ENCODE measurements around the gene PARL. TPM values are rescaled to one million over a fixed set of nuclear protein-coding genes. Genes with fewer than 3 reads are reported as not detected.

Gene PARL
- total and polyA plus RNA-seq, 10 of the 15 experiments (the other 5 are each of a cell fraction or from before 2014, with no cell fraction given), result 49.7 to 113 (median 77.2) TPM

DNA sequence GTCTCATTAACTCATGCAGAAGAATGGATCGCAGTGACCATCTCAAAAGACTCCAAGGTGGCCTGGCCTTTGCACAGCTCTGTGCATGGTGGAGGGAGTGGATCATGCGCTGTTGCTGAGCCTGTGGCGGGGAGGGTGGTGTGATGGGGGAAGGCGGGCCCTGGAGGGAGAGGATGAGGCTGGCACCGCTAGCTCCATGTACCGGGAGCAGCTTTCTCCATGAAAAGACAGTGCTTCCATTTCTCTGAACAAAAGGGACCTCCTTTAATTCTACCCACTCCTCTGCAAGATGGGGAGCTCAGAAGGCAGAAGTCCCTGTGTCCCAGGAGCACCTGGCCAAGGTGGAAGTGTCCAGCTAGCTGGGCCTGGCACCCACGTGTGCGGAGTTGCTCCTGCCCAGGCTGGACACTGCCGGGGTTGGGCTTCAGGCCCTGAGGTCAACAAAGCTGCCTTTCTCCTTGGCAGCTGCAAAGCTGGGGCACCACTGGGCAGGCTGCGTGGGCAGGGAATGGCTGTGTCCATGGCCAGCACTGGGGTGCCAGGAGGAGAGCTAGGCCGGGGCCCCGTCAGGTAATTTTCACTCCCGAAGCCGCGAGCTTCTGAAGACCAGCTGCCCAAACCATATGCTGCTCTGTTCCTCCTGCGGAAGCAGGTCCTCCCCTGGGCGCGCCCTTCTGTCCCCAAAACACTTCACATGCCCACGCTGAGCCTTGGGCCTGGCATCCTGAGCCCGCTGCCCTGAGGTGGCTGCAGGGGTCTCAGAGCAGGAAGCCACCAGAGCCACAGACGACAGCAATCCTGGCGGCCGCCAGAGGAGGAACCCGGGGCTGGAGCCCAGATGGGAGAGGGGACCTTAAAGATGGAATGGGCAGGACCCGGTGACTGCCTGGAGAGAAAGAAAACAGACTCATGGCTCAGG is 65.7 kb downstream of the PARL start:
- H3K27me3 ChIP-seq (replicated peaks in 1 of 2; ENCODE audit: control insufficient read depth in 2 of 2, insufficient read depth in 2 of 2, low read length in 1 of 2), result no peaks in the 10 kb centered on the region
- no peak overlapping the region for H3K27ac ChIP-seq (ENCODE audit: control insufficient read depth, insufficient read depth)
- H3K4me2 ChIP-seq (ENCODE audit: control insufficient read depth, insufficient read depth), result no peak overlapping the region
- 79% methylated on average over 23 of the region's 25 CpGs for WGBS (ENCODE audit: insufficient coverage, insufficient replicate concordance, low lambda C conversion rate, missing lambda C conversion rate)
- in situ Hi-C loops (cut with MboI) (no loop called here), intact Hi-C loops (cut with micrococcal nuclease; ENCODE audit: unreplicated experiment) (no loop called here)
- no peak for DNase-seq (ENCODE audit: low read depth, low spot score)
- no peaks in the 10 kb centered on the region for H3K9me3 ChIP-seq (replicated peaks; ENCODE audit: control insufficient read depth, insufficient read depth, low read length)
- no peak for FAIRE-seq
- no peaks in the 10 kb centered on the region for H4K20me1 ChIP-seq (ENCODE audit: control insufficient read depth, insufficient read depth)
- peaks cover 12% of the 10 kb centered on the region for H3K4me1 ChIP-seq (ENCODE audit: control insufficient read depth, insufficient read depth, low read length)
- ATAC-seq, result no peak
- no peak overlapping the region for H3K4me3 ChIP-seq
- CTCF ChIA-PET, result no interaction called here
- POLR2A ChIA-PET, result no interaction called here
- no peaks in the 10 kb centered on the region; a peak in 2 of 4 replicates for H3K36me3 ChIP-seq (ENCODE audit: control insufficient read depth in 2 of 2, insufficient read depth in 2 of 2, low read length in 1 of 2)
- H3K9ac ChIP-seq (ENCODE audit: control insufficient read depth, insufficient read depth, low read length), result no peak overlapping the region
- SMC1A ChIA-PET (ENCODE audit: uncharacterized antibody, unreplicated experiment), result interaction anchor here (1.1 kb wide), 1 partner anchor 8 kb away, joined by 3 read pairs; no protein-coding TSS in a partner anchor
- RAD21 ChIA-PET (ENCODE audit: unreplicated experiment), result interaction anchor here (0.7 kb wide), 1 partner anchor 65 kb away, joined by 4 read pairs; no protein-coding TSS in a partner anchor
- BruUV-seq (replicated peaks), result no TSS peak
- no peaks in the 10 kb centered on the region for H3K79me2 ChIP-seq (ENCODE audit: control insufficient read depth, insufficient read depth, low read length)
- no peak overlapping the region for H2AFZ ChIP-seq (ENCODE audit: control insufficient read depth, low read depth, low read length)
- TF ChIP-seq ZBED1 (IDR thresholded peaks at IDR 0.05; ENCODE audit: borderline replicate concordance), result no peak
- TF ChIP-seq SMC3 (IDR thresholded peaks at IDR 0.05; ENCODE audit: borderline replicate concordance, low read length), result no peak
- TF ChIP-seq, protein P1, sequence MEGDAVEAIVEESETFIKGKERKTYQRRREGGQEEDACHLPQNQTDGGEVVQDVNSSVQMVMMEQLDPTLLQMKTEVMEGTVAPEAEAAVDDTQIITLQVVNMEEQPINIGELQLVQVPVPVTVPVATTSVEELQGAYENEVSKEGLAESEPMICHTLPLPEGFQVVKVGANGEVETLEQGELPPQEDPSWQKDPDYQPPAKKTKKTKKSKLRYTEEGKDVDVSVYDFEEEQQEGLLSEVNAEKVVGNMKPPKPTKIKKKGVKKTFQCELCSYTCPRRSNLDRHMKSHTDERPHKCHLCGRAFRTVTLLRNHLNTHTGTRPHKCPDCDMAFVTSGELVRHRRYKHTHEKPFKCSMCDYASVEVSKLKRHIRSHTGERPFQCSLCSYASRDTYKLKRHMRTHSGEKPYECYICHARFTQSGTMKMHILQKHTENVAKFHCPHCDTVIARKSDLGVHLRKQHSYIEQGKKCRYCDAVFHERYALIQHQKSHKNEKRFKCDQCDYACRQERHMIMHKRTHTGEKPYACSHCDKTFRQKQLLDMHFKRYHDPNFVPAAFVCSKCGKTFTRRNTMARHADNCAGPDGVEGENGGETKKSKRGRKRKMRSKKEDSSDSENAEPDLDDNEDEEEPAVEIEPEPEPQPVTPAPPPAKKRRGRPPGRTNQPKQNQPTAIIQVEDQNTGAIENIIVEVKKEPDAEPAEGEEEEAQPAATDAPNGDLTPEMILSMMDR (IDR thresholded peaks at IDR 0.05 in 2 of 3, conservative IDR thresholded peaks at IDR 0.05 in 1 of 3; ENCODE audit: control insufficient read depth in 2 of 3, extremely low read depth in 1 of 3, insufficient read depth in 1 of 3, low read depth in 3 of 3, low read length in 3 of 3), result no peak
- no peak for TF ChIP-seq POLR2AphosphoS5 (IDR thresholded peaks at IDR 0.05; ENCODE audit: low read length)
- no peak for TF ChIP-seq SREBF2 (IDR thresholded peaks at IDR 0.05; ENCODE audit: low read length)
- TF ChIP-seq BRCA1 (IDR thresholded peaks at IDR 0.05; ENCODE audit: low read depth, low read length), result no peak
- TF ChIP-seq CHD4 (IDR thresholded peaks at IDR 0.05), result no peak
- no peak for TF ChIP-seq RB1 (IDR thresholded peaks at IDR 0.05; ENCODE audit: borderline replicate concordance)
- no peak for TF ChIP-seq SRF (IDR thresholded peaks at IDR 0.05; ENCODE audit: low read depth in 2 of 2, low read length in 2 of 2)
- no peak for TF ChIP-seq FOXK2 (IDR thresholded peaks at IDR 0.05)
- no peak for TF ChIP-seq ZNF592 (IDR thresholded peaks at IDR 0.05)
- no peak for TF ChIP-seq BMI1 (IDR thresholded peaks at IDR 0.05; ENCODE audit: borderline replicate concordance)
- TF ChIP-seq ZBTB40 (IDR thresholded peaks at IDR 0.05; ENCODE audit: borderline replicate concordance), result no peak
- no peak for TF ChIP-seq HCFC1 (IDR thresholded peaks at IDR 0.05; ENCODE audit: low read length)
